Caco-2 (cell line): ENCODE results near the gene GHDC. TPM values are rescaled to one million over a fixed set of nuclear protein-coding genes. Genes with fewer than 3 reads are reported as not detected.

Experiments
- BruUV-seq: library from RNA; stranded (reverse); fragments of 400-500 nt; replicated peaks from 2 replicates; lab custom pipeline; 2021; lab: Mats Ljungman, UMichigan
- CTCF ChIA-PET: fragments of 300-600 bp; sonication (Branson Sonifier 250); formaldehyde crosslinking; loops from one replicate; lab custom pipeline; 2022; ENCODE audit warnings: antibody characterized with exemption; lab: Charles Lee
- POLR2A ChIA-PET: fragments of 300-600 bp; sonication (Branson Sonifier 250); formaldehyde crosslinking; loops from one replicate; lab custom pipeline; 2022; ENCODE audit warnings: antibody characterized with exemption; lab: Charles Lee
- DNase-seq, 2 experiments: peaks; one replicate each; pipeline versions ENCODE4 v3.0.0 to v3.0.0-alpha.2; 2020 to 2022
- H3K27me3 ChIP-seq: replicated peaks from 2 replicates; pipeline ENCODE4 v1.6.0; 2011; ENCODE audit warnings: low read length; ENCODE audit not compliant: control insufficient read depth, insufficient read depth
- H3K36me3 ChIP-seq: 2 replicates; pipeline ENCODE4 v1.5.1; 2011; ENCODE audit warnings: low read length; ENCODE audit not compliant: control insufficient read depth, insufficient read depth
- H3K4me1 ChIP-seq: fragments of 250-450 bp; sonication (Bioruptor Pico); 2 replicates; pipeline ENCODE4 v1.5.1; 2020; ENCODE audit warnings: mild to moderate bottlenecking
- H3K4me3 ChIP-seq: 2 replicates; pipeline ENCODE4 v1.5.1; 2011; ENCODE audit warnings: low read depth, mild to moderate bottlenecking, control low read depth, low read length
- H3K9me3 ChIP-seq: fragments of 250-450 bp; sonication (Bioruptor Pico); 2 replicates; pipeline ENCODE4 v1.5.1; 2020; ENCODE audit warnings: mild to moderate bottlenecking, moderate library complexity
- H3K27ac Mint-ChIP-seq: one replicate; pipeline ENCODE4 v1.8.0; 2022; ENCODE audit warnings: mixed read lengths; ENCODE audit not compliant: unreplicated experiment
- H3K27me3 Mint-ChIP-seq: one replicate; pipeline ENCODE4 v1.8.0; 2022; ENCODE audit warnings: mixed read lengths; ENCODE audit not compliant: insufficient read depth, unreplicated experiment
- H3K36me3 Mint-ChIP-seq: one replicate; pipeline ENCODE4 v1.8.0; 2022; ENCODE audit warnings: mild to moderate bottlenecking, mixed read lengths; ENCODE audit not compliant: insufficient read depth, unreplicated experiment
- H3K4me1 Mint-ChIP-seq: one replicate; pipeline ENCODE4 v1.8.0; 2022; ENCODE audit warnings: low read depth, mixed read lengths; ENCODE audit not compliant: unreplicated experiment
- H3K4me3 Mint-ChIP-seq: one replicate; pipeline ENCODE4 v1.8.0; 2022; ENCODE audit warnings: mild to moderate bottlenecking, moderate library complexity, mixed read lengths; ENCODE audit not compliant: unreplicated experiment
- H3K9me3 Mint-ChIP-seq: one replicate; pipeline ENCODE4 v1.8.0; 2022; ENCODE audit warnings: mixed read lengths; ENCODE audit not compliant: unreplicated experiment
- CTCF ChIP-seq, 2 experiments: fragments of 200-600 bp in 1 of 2; IDR thresholded peaks; 1 replicate in 1 of 2; 2 replicates in 1 of 2; pipeline versions ENCODE4 v1.5.1 to v1.8.0; 2011 to 2022; ENCODE audit warnings: antibody characterized with exemption in 1 of 2, control low read depth in 1 of 2, inconsistent platforms in 1 of 2, low read depth in 1 of 2, low read length in 1 of 2, mild to moderate bottlenecking in 1 of 2, moderate library complexity in 1 of 2; ENCODE audit not compliant: insufficient read depth in 1 of 2, severe bottlenecking in 1 of 2, unreplicated experiment in 1 of 2
- intact Hi-C: fragments of 100-400 bp; cut with micrococcal nuclease; formaldehyde crosslinking; loops from one replicate; pipeline ENCODE4 v1.10.0; 2022; ENCODE audit not compliant: unreplicated experiment
- total RNA-seq: library from RNA; stranded (reverse); gene quantifications from 2 replicates; pipeline ENCODE4 v1.2.3, GENCODE V29; 2022

GHDC gene
- total RNA-seq, 1 experiment from 2014 or later, result 17.7 TPM

GRCh38 chr17:42174126-42174783, 20.0 kb downstream of the GHDC start:
- intact Hi-C loops, result no loop called here
- Histone ChIP-seq H3K27me3 (0 out of 2 replicates have a peak, but pooled peaks cover 1% of the 10 kb centered on the region), H3K36me3 (no peaks in the 10 kb centered on the region), H3K4me3 (no peak overlapping the region), H3K4me1 (no peaks in the 10 kb centered on the region), H3K9me3 (no peaks in the 10 kb centered on the region)
- no TSS peak for BruUV-seq
- no peak for DNase-seq
- POLR2A ChIA-PET, result no interaction called here
- H3K27me3 Mint-ChIP-seq, result peaks cover 2% of the 10 kb centered on the region
- no peak for TF ChIP-seq CTCF (IDR thresholded peaks at IDR 0.05; ENCODE audit: insufficient read depth in 1 of 2, low read depth in 1 of 2, low read length in 1 of 2, severe bottlenecking in 1 of 2, unreplicated experiment in 1 of 2)
- H3K36me3 Mint-ChIP-seq, result no peaks in the 10 kb centered on the region
- CTCF ChIA-PET, result no interaction called here
- no peak overlapping the region for H3K27ac Mint-ChIP-seq
- no peaks in the 10 kb centered on the region for H3K4me1 Mint-ChIP-seq
- no peak overlapping the region for H3K4me3 Mint-ChIP-seq
- no peaks in the 10 kb centered on the region for H3K9me3 Mint-ChIP-seq

GRCh38 chr17:42171831-42172230, 22.5 kb downstream of the GHDC start:
- H3K27ac Mint-ChIP-seq, result no peak overlapping the region
- H3K27me3 Mint-ChIP-seq, result peaks cover 2% of the 10 kb centered on the region
- CTCF ChIA-PET, result interaction anchor here (0.6 kb wide), 3 partner anchors 12 to 154 kb away, joined by 4 to 5 read pairs (median 5); no protein-coding TSS in a partner anchor

GRCh38 chr17:42169351-42169750, 24.9 kb downstream of the GHDC start:
- H3K4me3 ChIP-seq, result no peak overlapping the region
- no peak for TF ChIP-seq CTCF (IDR thresholded peaks at IDR 0.05; ENCODE audit: insufficient read depth in 1 of 2, low read depth in 1 of 2, low read length in 1 of 2, severe bottlenecking in 1 of 2, unreplicated experiment in 1 of 2)
- H3K36me3 ChIP-seq, result no peaks in the 10 kb centered on the region
- Mint-ChIP-seq H3K4me1 (no peaks in the 10 kb centered on the region), H3K27ac (no peak overlapping the region), H3K9me3 (no peaks in the 10 kb centered on the region), H3K36me3 (no peaks in the 10 kb centered on the region), H3K4me3 (no peak overlapping the region), H3K27me3 (no peaks in the 10 kb centered on the region)
- BruUV-seq, result no TSS peak
- no peaks in the 10 kb centered on the region for H3K4me1 ChIP-seq
- ChIA-PET POLR2A (no interaction called here), CTCF (no interaction called here)
- 0 out of 2 replicates have a peak, but pooled peaks cover 1% of the 10 kb centered on the region for H3K27me3 ChIP-seq
- H3K9me3 ChIP-seq, result no peaks in the 10 kb centered on the region
- no peak for DNase-seq
- intact Hi-C loops, result no loop called here

More at GRCh38 chr17:42171831-42172230, 22.5 kb downstream of the GHDC start:
- H3K36me3 ChIP-seq, result no peaks in the 10 kb centered on the region
- no peaks in the 10 kb centered on the region for H3K4me1 ChIP-seq
- no peaks in the 10 kb centered on the region for H3K4me1 Mint-ChIP-seq
- no peak overlapping the region for H3K4me3 ChIP-seq
- H3K27me3 ChIP-seq, result 0 out of 2 replicates have a peak, but pooled peaks cover 1% of the 10 kb centered on the region
- H3K36me3 Mint-ChIP-seq, result no peaks in the 10 kb centered on the region
- BruUV-seq, result no TSS peak
- no peaks in the 10 kb centered on the region for H3K9me3 ChIP-seq
- H3K9me3 Mint-ChIP-seq, result no peaks in the 10 kb centered on the region
- intact Hi-C loops, result no loop called here
- TF ChIP-seq CTCF (IDR thresholded peaks at IDR 0.05; ENCODE audit: insufficient read depth in 1 of 2, low read depth in 1 of 2, low read length in 1 of 2, severe bottlenecking in 1 of 2, unreplicated experiment in 1 of 2), result no peak
- H3K4me3 Mint-ChIP-seq, result no peak overlapping the region
- POLR2A ChIA-PET, result no interaction called here
- DNase-seq, result no peak
